HEK293 (cell line): Measurements from ENCODE around the gene NNAT.

Source experiments
- CTCF ChIA-PET: fragments of 350-600 bp; formaldehyde crosslinking; extraction: SDS; loops from one replicate; lab custom pipeline; 2021; ENCODE audit warnings: antibody characterized with exemption; lab: Yijun Ruan, JAX
- POLR2A ChIA-PET: fragments of 300-600 bp; formaldehyde crosslinking; extraction: SDS; loops from one replicate; lab custom pipeline; 2020; ENCODE audit warnings: antibody characterized with exemption, inconsistent platforms; lab: Yijun Ruan, JAX
- H3K27ac ChIP-seq: fragments of 200-500 bp; sonication (Bioruptor generic); 2 replicates; pipeline ENCODE4 v1.5.1; 2014; ENCODE audit warnings: low read depth, low read length, control low read depth, inconsistent platforms; ENCODE audit errors: extremely low read depth
- H3K36me3 ChIP-seq, 2 experiments: fragments of 200-500 bp in 1 of 2; sonication (Bioruptor generic) in 1 of 2; 1 replicate in 1 of 2; 2 replicates in 1 of 2; pipeline ENCODE4 v1.5.1; 2014 to 2017; ENCODE audit warnings: inconsistent platforms in 2 of 2, low read length in 2 of 2; ENCODE audit not compliant: control insufficient read depth in 2 of 2, insufficient read depth in 1 of 2
- H3K4me1 ChIP-seq: fragments of 200-500 bp; sonication (Bioruptor generic); 2 replicates; pipeline ENCODE4 v1.5.1; 2014; ENCODE audit warnings: mild to moderate bottlenecking, low read length, inconsistent platforms; ENCODE audit not compliant: control insufficient read depth, insufficient read depth
- H3K4me3 ChIP-seq: 2 replicates; pipeline ENCODE4 v1.5.1; 2011; ENCODE audit warnings: low read depth, mild to moderate bottlenecking, control low read depth, low read length, moderate library complexity
- H3K9me3 ChIP-seq: fragments of 200-500 bp; sonication (Bioruptor generic); 2 replicates; pipeline ENCODE4 v1.5.1; 2014; ENCODE audit warnings: low read depth, low read length, inconsistent platforms; ENCODE audit not compliant: control insufficient read depth, insufficient read depth
- GLIS1 ChIP-seq: fragments of 450-650 bp; formaldehyde crosslinking; IDR thresholded peaks from 2 replicates; pipeline ENCODE4 v1.5.1; 2016; ENCODE audit warnings: missing biosample characterization, missing genetic modification characterization
- PRDM1 ChIP-seq: fragments of 450-650 bp; formaldehyde crosslinking; IDR thresholded peaks from 2 replicates; pipeline ENCODE4; 2016; ENCODE audit warnings: missing biosample characterization, missing genetic modification characterization
- SCRT1 ChIP-seq: fragments of 450-650 bp; formaldehyde crosslinking; IDR thresholded peaks from 2 replicates; pipeline ENCODE4 v1.5.1; 2016; ENCODE audit warnings: missing biosample characterization, missing genetic modification characterization, borderline replicate concordance
- YY1 ChIP-seq: fragments of 450-650 bp; formaldehyde crosslinking; IDR thresholded peaks from 2 replicates; pipeline ENCODE4 v1.5.1; 2018; ENCODE audit warnings: missing biosample characterization, missing genetic modification characterization
- ZNF112 ChIP-seq: fragments of 450-650 bp; formaldehyde crosslinking; IDR thresholded peaks from 2 replicates; pipeline ENCODE4 v1.5.0; 2017; ENCODE audit warnings: missing biosample characterization, missing genetic modification characterization
- ZNF169 ChIP-seq: fragments of 450-650 bp; formaldehyde crosslinking; IDR thresholded peaks from 2 replicates; pipeline ENCODE4 v1.5.1; 2016; ENCODE audit warnings: missing biosample characterization, missing genetic modification characterization
- ZNF335 ChIP-seq: fragments of 450-650 bp; formaldehyde crosslinking; conservative IDR thresholded peaks from 2 replicates; pipeline ENCODE4 v1.5.1; 2016; ENCODE audit warnings: missing biosample characterization, missing genetic modification characterization
- ZNF560 ChIP-seq: fragments of 450-650 bp; formaldehyde crosslinking; IDR thresholded peaks from 2 replicates; pipeline ENCODE4 v1.5.1; 2017; ENCODE audit warnings: missing biosample characterization, missing genetic modification characterization, borderline replicate concordance
- ZNF624 ChIP-seq: fragments of 450-650 bp; formaldehyde crosslinking; IDR thresholded peaks from 2 replicates; pipeline ENCODE4 v1.5.1; 2017; ENCODE audit warnings: missing biosample characterization, missing genetic modification characterization
- ZNF837 ChIP-seq: fragments of 450-650 bp; formaldehyde crosslinking; IDR thresholded peaks from 2 replicates; pipeline ENCODE4 v1.5.1; 2016; ENCODE audit warnings: missing biosample characterization, missing genetic modification characterization
- TF ChIP-seq, protein P1 (sequence below): fragments of 450-650 bp; formaldehyde crosslinking; IDR thresholded peaks from 2 replicates; pipeline ENCODE4 v1.5.1; 2016; ENCODE audit warnings: missing biosample characterization, missing genetic modification characterization, low read depth
- TF ChIP-seq, protein P2 (sequence below): fragments of 450-650 bp; formaldehyde crosslinking; IDR thresholded peaks from 2 replicates; pipeline ENCODE4 v1.5.0; 2017; ENCODE audit warnings: missing biosample characterization, missing genetic modification characterization, borderline replicate concordance
- TF ChIP-seq, protein P3 (sequence below): fragments of 450-650 bp; formaldehyde crosslinking; IDR thresholded peaks from 2 replicates; pipeline ENCODE4 v1.5.1; 2017; ENCODE audit warnings: missing biosample characterization, missing genetic modification characterization

The NNAT gene

DNA sequence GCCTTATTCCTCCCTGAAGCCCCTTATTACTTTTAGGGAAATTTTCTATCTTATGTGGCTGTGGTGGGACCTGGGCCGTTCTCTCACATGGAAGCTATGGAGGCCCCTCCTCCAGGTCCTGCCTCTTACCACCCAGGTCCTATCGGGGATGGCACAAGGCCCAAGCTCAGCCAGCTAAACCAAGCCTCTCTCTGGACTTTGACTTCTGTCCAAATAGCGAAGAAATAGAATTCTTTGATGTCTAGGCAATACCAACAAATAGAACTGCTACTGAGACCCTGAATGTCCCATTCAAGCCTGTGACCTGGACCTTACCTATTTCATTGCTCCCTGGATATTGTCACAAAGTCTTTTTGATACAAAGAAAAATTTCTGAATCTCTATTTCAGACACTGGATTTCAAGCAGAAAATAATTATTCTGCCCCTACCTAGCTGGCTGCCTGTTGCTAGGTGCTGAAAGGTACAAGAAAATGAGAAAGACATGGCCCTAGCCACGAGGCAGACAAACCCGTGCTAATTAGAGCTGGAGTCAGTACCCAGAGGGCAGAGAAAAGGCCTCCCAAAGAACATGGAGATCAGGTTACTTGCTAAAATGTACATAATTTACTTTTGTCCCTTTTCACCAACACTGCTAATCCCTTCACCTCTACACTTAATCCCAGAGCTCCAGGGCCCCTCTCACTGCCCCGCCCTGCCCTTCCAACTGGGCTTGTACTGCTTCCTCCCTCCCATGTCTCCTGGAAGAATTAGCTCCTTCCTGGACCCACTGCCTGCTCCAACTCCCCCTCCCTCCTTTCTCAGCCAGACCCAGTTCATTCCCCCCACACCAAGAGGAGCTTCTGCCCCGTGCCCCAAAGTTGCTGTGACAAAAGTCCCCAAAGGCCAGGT lies 15.5 kb upstream of the NNAT start:
- Histone ChIP-seq H3K27ac (no peak overlapping the region), H3K4me3 (no peak overlapping the region)
- CTCF ChIA-PET: interaction anchor here (0.7 to 1.6 kb wide), 2 partner anchors 100 to 310 kb away, joined by 3 read pairs; no protein-coding TSS in a partner anchor
- 0 out of 2 replicates have a peak, but pooled peaks have one; percentile 7 for TF ChIP-seq GLIS1 (tag by site-specific recombination)
- TF ChIP-seq YY1 (tag by site-specific recombination): no peak
- TF ChIP-seq, all 188 proteins: peak for 1
- Histone ChIP-seq H3K36me3 (peaks cover 0 to 4% of the 10 kb centered on the region in 2 experiments; a peak in 1 of 3 replicates), H3K9me3 (no peaks in the 10 kb centered on the region), H3K4me1 (no peaks in the 10 kb centered on the region)
- POLR2A ChIA-PET: interaction anchor here (1.2 kb wide), 1 partner anchor 7 kb away, joined by 4 read pairs; no protein-coding TSS in a partner anchor

DNA sequence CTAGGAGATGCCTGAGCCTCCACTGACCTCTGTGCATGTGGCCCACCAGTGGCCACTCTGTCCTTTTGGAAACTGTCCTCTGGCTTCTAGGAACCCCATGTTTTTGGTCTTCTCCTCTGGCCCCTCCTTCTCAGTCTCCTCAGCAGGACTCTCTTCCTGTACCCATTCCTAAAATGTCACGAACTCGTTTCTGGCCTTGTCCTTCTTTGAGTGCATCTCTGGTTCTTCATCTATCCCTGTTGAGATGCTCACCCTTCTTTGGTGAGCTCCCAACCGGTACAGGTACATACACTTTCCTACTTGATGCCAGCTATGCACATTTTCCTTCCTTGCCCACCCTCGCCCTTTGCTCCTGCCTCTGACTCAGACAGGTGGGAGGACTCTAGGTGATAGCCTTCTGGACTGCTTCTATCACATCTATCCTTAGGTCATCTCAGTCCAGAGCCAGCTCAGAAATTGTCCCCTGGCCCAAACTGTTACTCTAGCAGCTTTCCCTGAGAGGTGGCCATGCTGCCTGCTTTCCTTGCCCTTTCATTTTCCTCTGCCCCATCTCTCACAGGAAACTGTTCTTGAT lies 14.8 kb upstream of the NNAT start:
- TF ChIP-seq ZNF169 (tag by site-specific recombination): no peak
- TF ChIP-seq PRDM1: 0 out of 2 replicates have a peak, but pooled peaks have one; percentile 44
- TF ChIP-seq, protein P1, sequence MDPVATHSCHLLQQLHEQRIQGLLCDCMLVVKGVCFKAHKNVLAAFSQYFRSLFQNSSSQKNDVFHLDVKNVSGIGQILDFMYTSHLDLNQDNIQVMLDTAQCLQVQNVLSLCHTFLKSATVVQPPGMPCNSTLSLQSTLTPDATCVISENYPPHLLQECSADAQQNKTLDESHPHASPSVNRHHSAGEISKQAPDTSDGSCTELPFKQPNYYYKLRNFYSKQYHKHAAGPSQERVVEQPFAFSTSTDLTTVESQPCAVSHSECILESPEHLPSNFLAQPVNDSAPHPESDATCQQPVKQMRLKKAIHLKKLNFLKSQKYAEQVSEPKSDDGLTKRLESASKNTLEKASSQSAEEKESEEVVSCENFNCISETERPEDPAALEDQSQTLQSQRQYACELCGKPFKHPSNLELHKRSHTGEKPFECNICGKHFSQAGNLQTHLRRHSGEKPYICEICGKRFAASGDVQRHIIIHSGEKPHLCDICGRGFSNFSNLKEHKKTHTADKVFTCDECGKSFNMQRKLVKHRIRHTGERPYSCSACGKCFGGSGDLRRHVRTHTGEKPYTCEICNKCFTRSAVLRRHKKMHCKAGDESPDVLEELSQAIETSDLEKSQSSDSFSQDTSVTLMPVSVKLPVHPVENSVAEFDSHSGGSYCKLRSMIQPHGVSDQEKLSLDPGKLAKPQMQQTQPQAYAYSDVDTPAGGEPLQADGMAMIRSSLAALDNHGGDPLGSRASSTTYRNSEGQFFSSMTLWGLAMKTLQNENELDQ (tag by site-specific recombination): no peak
- no peak for TF ChIP-seq SCRT1 (tag by site-specific recombination)
- TF ChIP-seq ZNF112: no peak
- no peak for TF ChIP-seq ZNF335 (tag by site-specific recombination)
- TF ChIP-seq ZNF560: no peak
- Histone ChIP-seq H3K4me3 (no peak overlapping the region), H3K27ac (no peak overlapping the region), H3K36me3 (peaks cover 0 to 7% of the 10 kb centered on the region in 2 experiments; a peak in 1 of 3 replicates), H3K9me3 (no peaks in the 10 kb centered on the region), H3K4me1 (no peaks in the 10 kb centered on the region)
- POLR2A ChIA-PET: interaction anchor here (1.2 kb wide), 1 partner anchor 8 kb away, joined by 4 read pairs; no protein-coding TSS in a partner anchor
- CTCF ChIA-PET: interaction anchor here (0.6 to 1.6 kb wide), 4 partner anchors 213 to 311 kb away, joined by 3 read pairs; no protein-coding TSS in a partner anchor

DNA sequence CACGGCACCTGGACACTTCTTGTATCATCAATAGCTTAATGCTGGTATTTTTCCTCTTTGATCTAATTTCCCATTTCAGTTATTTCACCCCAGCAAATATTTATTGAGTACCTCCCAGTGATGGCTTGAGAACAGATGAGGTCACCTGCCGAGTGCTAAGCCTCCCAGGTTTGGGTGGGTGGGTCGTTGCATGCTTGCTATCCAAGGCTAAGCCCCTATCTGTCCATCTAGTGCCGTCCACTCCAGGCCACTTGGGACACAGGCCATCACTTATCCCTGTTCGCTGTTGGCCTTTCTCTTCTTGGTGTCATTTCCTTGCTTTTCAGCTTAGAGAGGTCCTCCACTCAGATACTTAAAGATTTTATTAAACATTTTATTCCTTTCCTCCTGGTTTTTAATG lies 10.8 kb upstream of the NNAT start:
- H3K36me3 ChIP-seq: peaks cover 0 to 33% of the 10 kb centered on the region in 2 experiments; a peak in 1 of 3 replicates
- no peak overlapping the region for H3K27ac ChIP-seq
- H3K4me3 ChIP-seq: no peak overlapping the region
- H3K9me3 ChIP-seq: no peaks in the 10 kb centered on the region
- TF ChIP-seq ZNF837 (tag by site-specific recombination) (no peak), ZNF624 (tag by site-specific recombination) (no peak)
- TF ChIP-seq, protein P2, sequence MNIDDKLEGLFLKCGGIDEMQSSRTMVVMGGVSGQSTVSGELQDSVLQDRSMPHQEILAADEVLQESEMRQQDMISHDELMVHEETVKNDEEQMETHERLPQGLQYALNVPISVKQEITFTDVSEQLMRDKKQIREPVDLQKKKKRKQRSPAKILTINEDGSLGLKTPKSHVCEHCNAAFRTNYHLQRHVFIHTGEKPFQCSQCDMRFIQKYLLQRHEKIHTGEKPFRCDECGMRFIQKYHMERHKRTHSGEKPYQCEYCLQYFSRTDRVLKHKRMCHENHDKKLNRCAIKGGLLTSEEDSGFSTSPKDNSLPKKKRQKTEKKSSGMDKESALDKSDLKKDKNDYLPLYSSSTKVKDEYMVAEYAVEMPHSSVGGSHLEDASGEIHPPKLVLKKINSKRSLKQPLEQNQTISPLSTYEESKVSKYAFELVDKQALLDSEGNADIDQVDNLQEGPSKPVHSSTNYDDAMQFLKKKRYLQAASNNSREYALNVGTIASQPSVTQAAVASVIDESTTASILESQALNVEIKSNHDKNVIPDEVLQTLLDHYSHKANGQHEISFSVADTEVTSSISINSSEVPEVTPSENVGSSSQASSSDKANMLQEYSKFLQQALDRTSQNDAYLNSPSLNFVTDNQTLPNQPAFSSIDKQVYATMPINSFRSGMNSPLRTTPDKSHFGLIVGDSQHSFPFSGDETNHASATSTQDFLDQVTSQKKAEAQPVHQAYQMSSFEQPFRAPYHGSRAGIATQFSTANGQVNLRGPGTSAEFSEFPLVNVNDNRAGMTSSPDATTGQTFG (tag by site-specific recombination): no peak
- TF ChIP-seq, protein P3, sequence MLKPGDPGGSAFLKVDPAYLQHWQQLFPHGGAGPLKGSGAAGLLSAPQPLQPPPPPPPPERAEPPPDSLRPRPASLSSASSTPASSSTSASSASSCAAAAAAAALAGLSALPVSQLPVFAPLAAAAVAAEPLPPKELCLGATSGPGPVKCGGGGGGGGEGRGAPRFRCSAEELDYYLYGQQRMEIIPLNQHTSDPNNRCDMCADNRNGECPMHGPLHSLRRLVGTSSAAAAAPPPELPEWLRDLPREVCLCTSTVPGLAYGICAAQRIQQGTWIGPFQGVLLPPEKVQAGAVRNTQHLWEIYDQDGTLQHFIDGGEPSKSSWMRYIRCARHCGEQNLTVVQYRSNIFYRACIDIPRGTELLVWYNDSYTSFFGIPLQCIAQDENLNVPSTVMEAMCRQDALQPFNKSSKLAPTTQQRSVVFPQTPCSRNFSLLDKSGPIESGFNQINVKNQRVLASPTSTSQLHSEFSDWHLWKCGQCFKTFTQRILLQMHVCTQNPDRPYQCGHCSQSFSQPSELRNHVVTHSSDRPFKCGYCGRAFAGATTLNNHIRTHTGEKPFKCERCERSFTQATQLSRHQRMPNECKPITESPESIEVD (tag by site-specific recombination): no peak
- TF ChIP-seq, protein P1 (tag by site-specific recombination): no peak
- CTCF ChIA-PET: interaction anchor here (0.6 kb wide), 1 partner anchor 221 kb away, joined by 3 read pairs; the partner anchor contains the start of gene MANBAL
- H3K4me1 ChIP-seq: no peaks in the 10 kb centered on the region
- POLR2A ChIA-PET: no interaction called here
